Neuronal stem cell (in vitro differentiated cells): ENCODE data around the gene KCNA3.

Experiments used
- DNase-seq: peaks from one replicate; pipeline ENCODE4 v3.0.0-alpha.2; 2013; ENCODE audit warnings: low spot score
- H2AFZ ChIP-seq: one replicate; pipeline ENCODE4 v1.6.1; 2013; ENCODE audit warnings: mild to moderate bottlenecking, low read length, inconsistent platforms
- H2AK5ac ChIP-seq: 2 replicates; pipeline ENCODE4 v1.6.1; 2013; ENCODE audit warnings: low read depth, mild to moderate bottlenecking, inconsistent platforms, low read length, moderate library complexity, mixed read lengths
- H2BK120ac ChIP-seq: 2 replicates; pipeline ENCODE4 v1.6.1; 2013; ENCODE audit warnings: low read depth, mild to moderate bottlenecking, inconsistent platforms, low read length, moderate library complexity, mixed read lengths
- H2BK12ac ChIP-seq: one replicate; pipeline ENCODE4 v1.6.1; 2013; ENCODE audit warnings: low read length, inconsistent platforms
- H2BK15ac ChIP-seq: 2 replicates; pipeline ENCODE4 v1.6.1; 2013; ENCODE audit warnings: mild to moderate bottlenecking, low read length, inconsistent platforms, mixed read lengths
- H2BK5ac ChIP-seq: one replicate; pipeline ENCODE4 v1.6.1; 2013; ENCODE audit warnings: inconsistent platforms, mild to moderate bottlenecking, low read length, moderate library complexity
- H3K14ac ChIP-seq: one replicate; pipeline ENCODE4 v1.6.1; 2013; ENCODE audit warnings: low read length, inconsistent platforms
- H3K18ac ChIP-seq: 2 replicates; pipeline ENCODE4 v1.6.1; 2013; ENCODE audit warnings: low read length, inconsistent platforms
- H3K23ac ChIP-seq: 2 replicates; pipeline ENCODE4 v1.6.1; 2013; ENCODE audit warnings: low read depth, mild to moderate bottlenecking, mixed read lengths, low read length, inconsistent platforms; ENCODE audit not compliant: poor library complexity
- H3K27ac ChIP-seq: replicated peaks from 3 replicates; pipeline ENCODE4 v1.5.1; 2013; ENCODE audit warnings: low read length, inconsistent platforms
- H3K27me3 ChIP-seq, 3 experiments: 2 replicates each; pipeline ENCODE4 v1.6.1; 2013; ENCODE audit warnings: low read length in 3 of 3, mild to moderate bottlenecking in 2 of 3, inconsistent platforms in 1 of 3, low read depth in 1 of 3, mixed read lengths in 1 of 3, moderate library complexity in 1 of 3; ENCODE audit not compliant: control insufficient read depth in 3 of 3, insufficient read depth in 3 of 3
- H3K36me3 ChIP-seq, 2 donors: replicated peaks in 1 of 2; 2 replicates each; pipeline ENCODE4 v1.6.1; 2013; ENCODE audit warnings: low read length in 2 of 2; ENCODE audit not compliant: control insufficient read depth in 2 of 2, insufficient read depth in 2 of 2
- H3K4ac ChIP-seq: 2 replicates; pipeline ENCODE4 v1.6.1; 2013; ENCODE audit warnings: inconsistent platforms, mild to moderate bottlenecking, low read length, moderate library complexity
- H3K4me1 ChIP-seq, 2 donors: 1 replicate in 1 of 2; 2 replicates in 1 of 2; pipeline ENCODE4 v1.6.1; 2013; ENCODE audit warnings: low read length in 2 of 2, low read depth in 1 of 2; ENCODE audit not compliant: control insufficient read depth in 2 of 2, insufficient read depth in 1 of 2
- H3K4me2 ChIP-seq: one replicate; pipeline ENCODE4 v1.6.1; 2013; ENCODE audit warnings: mild to moderate bottlenecking, low read length, inconsistent platforms; ENCODE audit not compliant: insufficient read depth, poor library complexity, severe bottlenecking
- H3K4me3 ChIP-seq, 2 donors: 2 replicates each; pipeline ENCODE4 v1.5.1; 2013; ENCODE audit warnings: low read length in 2 of 2, mild to moderate bottlenecking in 2 of 2, inconsistent platforms in 1 of 2, moderate library complexity in 1 of 2
- H3K79me1 ChIP-seq: one replicate; pipeline ENCODE4 v1.6.1; 2013; ENCODE audit warnings: low read depth, mild to moderate bottlenecking, inconsistent platforms, low read length, moderate library complexity
- H3K9ac ChIP-seq: one replicate; pipeline ENCODE4 v1.6.1; 2013; ENCODE audit warnings: mild to moderate bottlenecking, low read depth, low read length, inconsistent platforms; ENCODE audit not compliant: poor library complexity
- H3K9me3 ChIP-seq, 2 donors: replicated peaks in 1 of 2; 2 replicates each; pipeline versions ENCODE3 to v1.6.1; 2013; ENCODE audit warnings: low read length in 2 of 2, mild to moderate bottlenecking in 2 of 2, inconsistent platforms in 1 of 2, low read depth in 1 of 2, mixed read lengths in 1 of 2, moderate library complexity in 1 of 2; ENCODE audit not compliant: control insufficient read depth in 2 of 2, insufficient read depth in 1 of 2
- H4K8ac ChIP-seq: one replicate; pipeline ENCODE4 v1.6.1; 2013; ENCODE audit warnings: low read depth, mild to moderate bottlenecking, inconsistent platforms, low read length, moderate library complexity
- H4K91ac ChIP-seq: one replicate; pipeline ENCODE4 v1.6.1; 2013; ENCODE audit warnings: low read length, low read depth, mild to moderate bottlenecking, inconsistent platforms; ENCODE audit not compliant: poor library complexity
- WGBS, 2 donors: extraction: QIAGEN DNeasy Blood & Tissue Kit; methylation state at CpG; one replicate each; pipeline ENCODE4 v1.1.7; 2013; ENCODE audit warnings: missing lambda C conversion rate in 2 of 2, mixed read lengths in 1 of 2; ENCODE audit not compliant: insufficient read length in 2 of 2, insufficient replicate concordance in 1 of 2; ENCODE audit errors: extremely low coverage in 2 of 2; 5-methylcytosine and 5-hydroxymethylcytosine counted together

Gene KCNA3

DNA sequence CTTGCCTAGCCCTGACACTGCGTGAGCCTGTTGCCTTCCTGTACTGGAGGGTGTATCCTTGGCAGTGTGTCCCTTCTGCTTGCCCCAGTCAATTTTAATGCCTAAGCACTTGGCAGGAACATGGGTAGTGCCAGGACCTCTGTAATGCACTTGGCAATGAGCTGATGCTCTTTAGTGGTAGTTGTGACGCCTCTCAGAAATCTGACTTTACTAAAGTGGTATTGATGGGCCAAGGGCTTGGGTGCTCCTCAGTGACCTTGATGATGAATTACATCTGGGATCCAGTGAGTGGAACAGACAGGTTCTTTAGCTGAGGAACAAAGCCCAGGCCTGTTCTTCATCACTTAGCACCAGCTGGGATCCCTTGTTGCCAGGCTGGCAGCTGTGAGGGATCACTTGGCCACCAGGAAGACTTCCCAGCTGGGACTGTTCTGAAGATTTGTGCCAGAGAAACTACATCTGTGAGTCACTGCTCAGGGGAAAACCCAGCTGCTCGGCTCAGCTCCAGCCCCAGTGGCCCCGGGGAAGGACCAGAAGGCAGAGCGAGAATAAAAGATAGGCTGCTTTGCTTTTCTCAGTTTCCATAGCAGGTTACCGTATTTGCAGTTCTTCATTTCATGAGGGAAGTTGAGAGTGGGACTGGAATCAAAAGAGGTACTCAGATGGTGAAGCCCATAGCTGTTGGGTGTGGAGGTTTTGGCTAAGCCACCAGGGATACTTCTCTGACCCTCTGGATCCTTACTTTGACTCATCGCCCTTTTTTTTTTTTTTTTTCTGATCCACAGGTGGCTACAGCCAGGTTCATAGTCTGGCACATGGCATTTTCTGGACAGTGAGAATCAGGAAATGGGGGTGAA lies 40.1 kb downstream of the KCNA3 start:
- no CpG with 5 or more reads among the region's 7 CpGs for WGBS, 2 donors
- DNase-seq = no peak

DNA sequence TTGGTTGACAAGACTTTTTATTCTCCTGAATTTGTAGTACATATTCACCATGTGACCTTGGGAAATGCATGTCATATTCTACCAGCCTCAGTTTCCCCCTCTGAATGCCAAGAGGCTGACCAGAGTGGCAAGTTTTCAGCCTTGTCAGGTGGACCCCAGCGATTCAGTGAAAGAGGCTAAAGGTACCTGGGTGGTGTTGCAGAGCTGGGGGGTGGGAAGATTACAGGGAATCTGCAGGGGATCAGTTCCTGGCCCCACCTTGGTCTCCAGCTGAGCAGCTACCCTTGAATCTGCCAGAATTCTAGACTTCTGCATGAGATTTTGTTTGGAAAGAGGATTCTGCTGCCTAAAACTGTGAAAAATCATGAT lies 40.7 kb downstream of the KCNA3 start:
- no CpG with 5 or more reads among the region's 1 CpG for WGBS, 2 donors
- no peak overlapping the region for H3K9ac ChIP-seq

More for the DNA sequence above, 40.1 kb downstream of the KCNA3 start:
- no peak overlapping the region for H2BK120ac ChIP-seq
- H2BK5ac ChIP-seq = no peak overlapping the region
- H4K91ac ChIP-seq = no peak overlapping the region
- no peaks in the 10 kb centered on the region for H3K9me3 ChIP-seq
- H3K14ac ChIP-seq = no peak overlapping the region
- no peak overlapping the region for H2AK5ac ChIP-seq
- no peak overlapping the region for H3K4me3 ChIP-seq
- H3K4ac ChIP-seq = no peak overlapping the region
- no peak overlapping the region for H3K27ac ChIP-seq
- no peak overlapping the region for H2AFZ ChIP-seq
- H3K4me1 ChIP-seq = no peaks in the 10 kb centered on the region
- H4K8ac ChIP-seq = no peak overlapping the region
- no peaks in the 10 kb centered on the region for H3K79me1 ChIP-seq
- H2BK15ac ChIP-seq = no peak overlapping the region
- H3K27me3 ChIP-seq = peaks cover 0 to 9% (median 2%) of the 10 kb centered on the region in 3 experiments
- no peaks in the 10 kb centered on the region for H3K36me3 ChIP-seq
- H3K18ac ChIP-seq = no peak overlapping the region
- no peak overlapping the region for H3K4me2 ChIP-seq
- no peak overlapping the region for H3K23ac ChIP-seq
- no peak overlapping the region for H3K9ac ChIP-seq
- no peak overlapping the region for H2BK12ac ChIP-seq

DNA sequence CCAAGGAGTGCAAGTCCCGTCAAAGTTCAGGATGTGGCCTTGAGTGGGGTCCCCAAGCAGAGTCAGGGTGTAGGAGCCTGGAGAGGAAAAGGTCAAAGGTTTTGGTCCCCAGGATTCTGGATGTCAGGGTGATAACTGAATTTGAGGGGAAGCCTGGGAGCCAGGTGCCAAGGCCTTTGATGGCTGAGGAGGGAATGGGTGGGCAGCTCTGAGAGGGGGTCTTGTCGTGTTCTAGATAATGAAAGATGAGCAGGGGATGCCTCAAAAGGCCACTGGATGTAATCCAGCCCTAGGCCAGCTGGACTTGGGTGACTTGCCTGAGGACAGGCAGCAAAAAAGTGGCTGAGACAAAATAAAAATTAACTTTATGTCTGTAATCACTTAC lies 41.1 kb downstream of the KCNA3 start:
- no CpG with 5 or more reads among the region's 2 CpGs for WGBS, 2 donors
- DNase-seq = no peak

More for the DNA sequence above, 40.7 kb downstream of the KCNA3 start:
- H3K27me3 ChIP-seq = peaks cover 0 to 9% (median 2%) of the 10 kb centered on the region in 3 experiments
- no peak overlapping the region for H3K14ac ChIP-seq
- H2BK5ac ChIP-seq = no peak overlapping the region
- no peak overlapping the region for H3K4ac ChIP-seq
- H2AFZ ChIP-seq = no peak overlapping the region
- no peak overlapping the region for H3K18ac ChIP-seq
- H2AK5ac ChIP-seq = no peak overlapping the region
- no peak overlapping the region for H2BK120ac ChIP-seq
- H2BK15ac ChIP-seq = no peak overlapping the region
- no peak overlapping the region for H2BK12ac ChIP-seq
- DNase-seq = no peak
- no peak overlapping the region for H3K4me2 ChIP-seq
- no peak overlapping the region for H3K4me3 ChIP-seq
- no peak overlapping the region for H4K8ac ChIP-seq
- H3K4me1 ChIP-seq = no peaks in the 10 kb centered on the region
- H3K36me3 ChIP-seq = no peaks in the 10 kb centered on the region
- no peaks in the 10 kb centered on the region for H3K79me1 ChIP-seq
- no peak overlapping the region for H3K23ac ChIP-seq
- H3K9me3 ChIP-seq = no peaks in the 10 kb centered on the region
- no peak overlapping the region for H4K91ac ChIP-seq
- no peak overlapping the region for H3K27ac ChIP-seq

GRCh38 chr1:110631836-110632620 lies 42.7 kb downstream of the KCNA3 start:
- no peak overlapping the region for H3K4ac ChIP-seq
- no peak overlapping the region for H4K8ac ChIP-seq
- H3K9ac ChIP-seq = no peak overlapping the region
- H2BK15ac ChIP-seq = no peak overlapping the region
- no peaks in the 10 kb centered on the region for H3K36me3 ChIP-seq
- H3K9me3 ChIP-seq = no peaks in the 10 kb centered on the region
- no peak for DNase-seq
- H3K4me2 ChIP-seq = no peak overlapping the region
- H3K27me3 ChIP-seq = peaks cover 0 to 13% (median 2%) of the 10 kb centered on the region in 3 experiments
- no peaks in the 10 kb centered on the region for H3K79me1 ChIP-seq
- no peak overlapping the region for H3K14ac ChIP-seq
- H3K23ac ChIP-seq = no peak overlapping the region
- H3K4me1 ChIP-seq = no peaks in the 10 kb centered on the region
- H2AFZ ChIP-seq = no peak overlapping the region
- 100% methylated on average over 1 of the region's 6 CpGs; no CpG with 5 or more reads in 1 of the 2 donors for WGBS, 2 donors
- H2BK120ac ChIP-seq = no peak overlapping the region
- no peak overlapping the region for H2AK5ac ChIP-seq
- no peak overlapping the region for H4K91ac ChIP-seq
- H3K4me3 ChIP-seq = no peak overlapping the region
- H3K18ac ChIP-seq = no peak overlapping the region
- no peak overlapping the region for H3K27ac ChIP-seq
- no peak overlapping the region for H2BK12ac ChIP-seq
- H2BK5ac ChIP-seq = no peak overlapping the region

More for the DNA sequence above, 41.1 kb downstream of the KCNA3 start:
- no peak overlapping the region for H2BK12ac ChIP-seq
- H2AK5ac ChIP-seq = no peak overlapping the region
- no peak overlapping the region for H2AFZ ChIP-seq
- no peak overlapping the region for H3K4me3 ChIP-seq
- no peak overlapping the region for H3K14ac ChIP-seq
- no peak overlapping the region for H3K23ac ChIP-seq
- no peak overlapping the region for H3K4ac ChIP-seq
- no peak overlapping the region for H4K8ac ChIP-seq
- H3K36me3 ChIP-seq = no peaks in the 10 kb centered on the region
- H4K91ac ChIP-seq = no peak overlapping the region
- no peaks in the 10 kb centered on the region for H3K9me3 ChIP-seq
- H3K27me3 ChIP-seq = peaks cover 0 to 9% (median 2%) of the 10 kb centered on the region in 3 experiments
- H2BK15ac ChIP-seq = no peak overlapping the region
- no peak overlapping the region for H3K18ac ChIP-seq
- H2BK120ac ChIP-seq = no peak overlapping the region
- H3K79me1 ChIP-seq = no peaks in the 10 kb centered on the region
- no peaks in the 10 kb centered on the region for H3K4me1 ChIP-seq
- H2BK5ac ChIP-seq = no peak overlapping the region
- no peak overlapping the region for H3K4me2 ChIP-seq
- no peak overlapping the region for H3K9ac ChIP-seq
- no peak overlapping the region for H3K27ac ChIP-seq
